Measurements from ENCODE around the gene SLC37A2. TPM values are rescaled to one million over a fixed set of nuclear protein-coding genes. Genes with fewer than 3 reads are reported as not detected.
A peak's percentile ranks its signal among the peaks of the same experiment; 100 is the strongest.

The SLC37A2 gene
- total RNA-seq, 2 experiments from 2014 or later, result 3.5 TPM

DNA sequence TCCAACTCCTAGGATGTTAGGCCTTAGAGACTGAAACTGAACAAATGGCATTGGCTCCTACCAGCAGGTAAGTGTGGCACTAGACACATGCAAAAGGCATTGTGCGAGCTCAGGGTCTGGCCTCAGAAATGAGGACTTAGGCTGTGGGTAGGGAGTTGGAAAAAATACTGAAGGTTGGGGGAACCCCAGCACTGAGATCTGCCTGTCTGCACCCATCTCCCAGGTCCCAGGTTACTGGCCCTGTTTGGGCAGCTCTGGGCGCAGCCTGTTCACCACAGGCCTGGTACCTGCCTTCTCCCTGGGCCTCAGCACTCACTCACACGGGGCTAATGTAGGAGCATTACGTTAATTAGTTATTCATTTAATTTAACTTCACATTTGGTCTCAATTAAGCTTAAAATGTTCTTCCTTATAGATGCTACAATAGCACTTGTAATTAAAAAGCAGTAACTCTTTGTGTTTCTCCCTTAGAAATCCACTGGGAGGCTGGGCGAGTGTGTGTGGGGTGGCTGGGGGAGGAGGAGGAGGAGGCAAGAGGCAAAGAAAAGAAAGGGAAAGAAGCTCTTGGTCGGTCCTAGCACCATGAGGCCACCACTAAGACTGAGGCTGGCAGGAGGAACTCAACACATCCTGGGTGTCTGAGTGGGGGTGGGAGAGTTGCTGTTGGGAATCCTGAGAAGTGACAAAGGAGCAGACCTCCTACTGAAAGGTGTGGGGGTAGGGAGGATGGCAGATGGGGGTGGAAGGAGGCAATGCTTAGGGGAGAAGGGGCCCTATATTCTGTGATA lies 29.0 kb downstream of the SLC37A2 start:
- ATAC-seq (ENCODE audit: low read depth), result no peak
- peaks cover 6% of the 10 kb centered on the region for H3K4me1 Mint-ChIP-seq
- no peaks in the 10 kb centered on the region for H3K9me3 Mint-ChIP-seq
- H3K36me3 Mint-ChIP-seq, result peaks cover 2% of the 10 kb centered on the region
- H3K27ac Mint-ChIP-seq, result no peak overlapping the region
- H3K4me3 Mint-ChIP-seq, result no peak overlapping the region
- POLR2A ChIA-PET, result interaction anchor here (1.2 kb wide), 1 partner anchor 20 kb away, joined by 4 read pairs; the partner anchor contains the start of gene TMEM218
- no peak for DNase-seq
- H3K27me3 Mint-ChIP-seq, result no peaks in the 10 kb centered on the region

- peaks cover 6% of the 10 kb centered on the region for H3K4me1 Mint-ChIP-seq
- H3K4me3 Mint-ChIP-seq, result no peak overlapping the region
- H3K27me3 Mint-ChIP-seq, result no peaks in the 10 kb centered on the region
- no peak for ATAC-seq (ENCODE audit: low read depth)
- no peak for DNase-seq
- POLR2A ChIA-PET, result interaction anchor here (1.2 kb wide), 1 partner anchor 19 kb away, joined by 4 read pairs; the partner anchor contains the start of gene TMEM218
- peak overlapping the region; percentile 47 for H3K27ac Mint-ChIP-seq
- no peaks in the 10 kb centered on the region for H3K9me3 Mint-ChIP-seq
- peaks cover 2% of the 10 kb centered on the region for H3K36me3 Mint-ChIP-seq
These were observed 29.6 kb downstream of the SLC37A2 start for GRCh38 chr11:125092669-125093068.

GRCh38 chr11:125093502-125093901 lies 30.4 kb downstream of the SLC37A2 start:
- no peak overlapping the region for H3K4me3 Mint-ChIP-seq
- H3K36me3 Mint-ChIP-seq, result peaks cover 4% of the 10 kb centered on the region
- no peaks in the 10 kb centered on the region for H3K27me3 Mint-ChIP-seq
- ATAC-seq (ENCODE audit: low read depth) (no peak), DNase-seq (no peak)
- no peaks in the 10 kb centered on the region for H3K9me3 Mint-ChIP-seq
- peaks cover 6% of the 10 kb centered on the region for H3K4me1 Mint-ChIP-seq
- POLR2A ChIA-PET, result no interaction called here
- no peak overlapping the region for H3K27ac Mint-ChIP-seq

DNA sequence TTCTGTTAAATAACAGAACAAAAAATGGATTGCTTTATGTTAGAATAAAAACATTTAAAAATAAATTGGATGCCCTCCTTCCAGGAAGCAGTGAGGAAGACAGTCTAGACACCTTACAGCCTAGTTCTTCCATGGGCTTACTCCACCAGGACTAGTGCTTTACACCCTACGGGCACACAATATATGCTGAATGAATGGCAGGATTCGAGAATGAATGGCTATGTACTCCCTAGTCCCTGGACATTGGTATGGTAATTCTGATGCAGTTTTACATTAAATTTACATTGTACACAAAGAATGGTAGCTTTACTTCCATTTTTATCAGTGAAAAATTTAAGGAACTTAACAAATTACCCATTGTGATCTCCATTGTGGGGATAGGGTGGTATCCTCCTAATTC lies 31.6 kb downstream of the SLC37A2 start:
- DNase-seq, result no peak
- H3K4me1 Mint-ChIP-seq, result peaks cover 6% of the 10 kb centered on the region
- no peak overlapping the region for H3K27ac Mint-ChIP-seq
- POLR2A ChIA-PET, result no interaction called here
- ATAC-seq (ENCODE audit: low read depth), result no peak
- H3K9me3 Mint-ChIP-seq, result no peaks in the 10 kb centered on the region
- no peaks in the 10 kb centered on the region for H3K27me3 Mint-ChIP-seq
- H3K4me3 Mint-ChIP-seq, result no peak overlapping the region
- peaks cover 6% of the 10 kb centered on the region for H3K36me3 Mint-ChIP-seq

GRCh38 chr11:125100136-125100535 lies 37.0 kb downstream of the SLC37A2 start:
- Mint-ChIP-seq H3K4me1 (no peaks in the 10 kb centered on the region), H3K27me3 (no peaks in the 10 kb centered on the region), H3K9me3 (no peaks in the 10 kb centered on the region), H3K27ac (no peak overlapping the region), H3K4me3 (no peak overlapping the region), H3K36me3 (peaks cover 11% of the 10 kb centered on the region)
- POLR2A ChIA-PET, result no interaction called here
- ATAC-seq (ENCODE audit: low read depth), result no peak
- DNase-seq, result no peak

- ATAC-seq (ENCODE audit: low read depth) (no peak), DNase-seq (no peak)
- no peak overlapping the region for H3K4me3 Mint-ChIP-seq
- no peak overlapping the region for H3K27ac Mint-ChIP-seq
- H3K9me3 Mint-ChIP-seq, result no peaks in the 10 kb centered on the region
- H3K27me3 Mint-ChIP-seq, result no peaks in the 10 kb centered on the region
- H3K36me3 Mint-ChIP-seq, result peaks cover 11% of the 10 kb centered on the region
- POLR2A ChIA-PET, result no interaction called here
- peaks cover 3% of the 10 kb centered on the region for H3K4me1 Mint-ChIP-seq
These were observed 38.5 kb downstream of the SLC37A2 start for GRCh38 chr11:125101596-125101995.

- H3K27me3 Mint-ChIP-seq, result no peaks in the 10 kb centered on the region
- DNase-seq (no peak), ATAC-seq (ENCODE audit: low read depth) (no peak)
- H3K27ac Mint-ChIP-seq, result peak overlapping the region; percentile 11
- POLR2A ChIA-PET, result no interaction called here
- H3K4me3 Mint-ChIP-seq, result no peak overlapping the region
- H3K4me1 Mint-ChIP-seq, result peaks cover 3% of the 10 kb centered on the region
- peaks cover 11% of the 10 kb centered on the region for H3K36me3 Mint-ChIP-seq
- no peaks in the 10 kb centered on the region for H3K9me3 Mint-ChIP-seq
These were observed 38.9 kb downstream of the SLC37A2 start for GRCh38 chr11:125102025-125102424.

DNA sequence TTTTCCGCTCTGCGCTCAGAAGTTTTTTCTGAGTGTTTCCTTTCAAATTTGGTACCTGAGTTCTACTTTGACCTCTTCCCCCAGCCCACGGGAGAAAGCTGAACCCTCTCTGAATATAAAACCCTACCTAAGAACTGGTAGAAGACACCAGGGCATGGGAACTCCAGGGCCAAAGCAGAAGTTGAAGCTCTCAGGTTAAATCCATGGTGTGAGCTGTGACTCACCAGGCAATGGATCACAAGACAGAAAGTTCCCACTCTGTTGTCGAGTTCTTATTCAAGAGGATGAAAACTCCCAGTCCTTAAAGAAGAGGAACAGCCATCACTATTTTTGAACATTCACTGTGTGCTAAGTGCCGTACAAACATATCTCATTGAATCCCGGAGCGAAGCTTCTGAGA lies 39.4 kb downstream of the SLC37A2 start:
- POLR2A ChIA-PET, result no interaction called here
- Mint-ChIP-seq H3K36me3 (peaks cover 11% of the 10 kb centered on the region), H3K4me1 (peaks cover 3% of the 10 kb centered on the region), H3K27ac (no peak overlapping the region), H3K27me3 (no peaks in the 10 kb centered on the region), H3K4me3 (no peak overlapping the region), H3K9me3 (no peaks in the 10 kb centered on the region)
- ATAC-seq (ENCODE audit: low read depth), result no peak
- DNase-seq, result no peak

DNA sequence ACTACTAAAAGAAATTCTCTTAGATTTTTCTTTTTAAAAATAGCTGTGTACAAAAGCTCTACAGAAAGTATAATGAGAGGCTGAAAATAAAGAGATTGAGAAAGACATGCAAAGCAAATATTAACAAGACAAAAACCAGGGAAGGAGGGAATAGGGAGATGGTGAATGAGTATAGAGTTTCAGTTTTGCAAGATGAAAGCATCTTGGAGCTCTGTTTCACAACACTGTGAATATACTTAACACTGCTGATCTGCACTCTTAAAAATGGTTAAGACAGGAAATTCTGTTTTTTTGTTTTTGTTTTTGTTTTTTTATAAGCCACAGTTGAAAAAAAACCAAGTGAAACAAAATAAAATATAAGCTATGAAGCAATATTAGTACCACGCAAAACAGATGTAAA lies 42.8 kb downstream of the SLC37A2 start:
- no peak for ATAC-seq (ENCODE audit: low read depth)
- Mint-ChIP-seq H3K27me3 (no peaks in the 10 kb centered on the region), H3K4me1 (peaks cover 9% of the 10 kb centered on the region), H3K27ac (no peak overlapping the region), H3K9me3 (no peaks in the 10 kb centered on the region), H3K36me3 (peaks cover under 1% of the 10 kb centered on the region), H3K4me3 (no peak overlapping the region)
- no peak for DNase-seq
- POLR2A ChIA-PET, result no interaction called here

- H3K9me3 Mint-ChIP-seq, result no peaks in the 10 kb centered on the region
- H3K27ac Mint-ChIP-seq, result no peak overlapping the region
- H3K27me3 Mint-ChIP-seq, result no peaks in the 10 kb centered on the region
- DNase-seq (no peak), ATAC-seq (ENCODE audit: low read depth) (no peak)
- POLR2A ChIA-PET, result no interaction called here
- H3K36me3 Mint-ChIP-seq, result peaks cover 1% of the 10 kb centered on the region
- H3K4me1 Mint-ChIP-seq, result peaks cover 18% of the 10 kb centered on the region
- H3K4me3 Mint-ChIP-seq, result no peak overlapping the region
These were observed 45.4 kb downstream of the SLC37A2 start for GRCh38 chr11:125108469-125108868.

GRCh38 chr11:125110506-125110905 lies 47.4 kb downstream of the SLC37A2 start:
- Mint-ChIP-seq H3K27ac (peak overlapping the region; percentile 49), H3K27me3 (peaks cover 3% of the 10 kb centered on the region), H3K9me3 (no peaks in the 10 kb centered on the region), H3K4me3 (peak overlapping the region; percentile 99), H3K36me3 (peaks cover 1% of the 10 kb centered on the region), H3K4me1 (peaks cover 18% of the 10 kb centered on the region)
- no peak for ATAC-seq (ENCODE audit: low read depth)
- DNase-seq, result no peak
- POLR2A ChIA-PET, result interaction anchor here (0.5 to 2.0 kb wide), 5 partner anchors 40 to 234 kb away, joined by 3 to 11 read pairs (median 3); partner anchors contain the start of gene CCDC15

GRCh38 chr11:125111001-125111342 lies 47.9 kb downstream of the SLC37A2 start:
- Mint-ChIP-seq H3K27ac (peak overlapping the region; percentile 96), H3K9me3 (no peaks in the 10 kb centered on the region), H3K36me3 (peaks cover 1% of the 10 kb centered on the region), H3K4me3 (peak overlapping the region; percentile 99), H3K27me3 (peaks cover 6% of the 10 kb centered on the region), H3K4me1 (peaks cover 16% of the 10 kb centered on the region)
- POLR2A ChIA-PET, result interaction anchor here (0.6 to 2.0 kb wide), 3 partner anchors 41 to 157 kb away, joined by 3 to 11 read pairs (median 3); partner anchors contain the start of gene CCDC15
- ATAC-seq (ENCODE audit: low read depth), result no peak
- no peak for DNase-seq

DNA sequence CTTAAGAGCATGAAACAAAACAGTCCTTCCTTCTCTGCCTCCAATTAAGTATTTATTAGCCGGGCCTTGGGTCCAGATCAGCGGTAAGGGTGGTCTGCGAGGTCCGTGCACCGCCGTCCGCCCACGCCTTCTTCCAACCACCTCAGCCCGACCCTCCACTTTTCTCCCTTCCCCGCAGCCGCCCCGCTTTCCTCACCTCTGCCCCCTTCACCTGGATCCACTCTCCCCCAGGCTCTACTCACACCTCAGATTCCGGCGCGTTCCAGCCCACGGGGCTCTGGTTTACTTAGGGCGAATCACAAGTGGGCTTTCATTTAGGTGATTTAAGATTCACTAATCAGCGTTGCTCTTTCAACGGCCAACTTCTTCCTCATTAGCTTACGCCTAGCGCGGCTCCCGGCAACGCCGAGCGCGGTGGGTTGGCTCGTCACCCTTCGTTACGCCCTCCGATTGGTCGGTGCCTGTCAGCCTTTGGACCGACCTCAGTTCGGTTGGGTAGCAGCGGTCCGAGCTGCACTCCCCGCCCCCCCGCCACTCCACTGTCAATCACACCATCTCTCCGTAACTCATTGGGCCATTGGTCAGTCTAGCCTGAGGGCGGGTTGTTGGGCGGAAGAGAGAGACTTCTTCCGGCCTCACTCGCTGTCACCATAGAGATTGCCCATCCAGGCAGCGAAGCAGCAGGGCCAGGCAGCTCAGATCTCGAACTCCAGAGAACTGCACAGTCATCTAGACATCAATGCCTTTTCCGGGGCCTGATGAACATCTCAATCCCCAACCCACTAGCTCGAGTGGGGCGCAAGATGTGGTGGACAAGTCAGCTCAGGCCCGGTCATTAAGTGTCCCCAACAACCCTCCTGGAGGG lies 48.5 kb downstream of the SLC37A2 start, which contains the start of gene TMEM218:
Gene TMEM218 (minus strand): TSS at position 284 of the 865 bp plus-strand sequence. CDS start 9,385 bp downstream, outside the sequence.
- peaks cover 16% of the 10 kb centered on the region for H3K4me1 Mint-ChIP-seq
- H3K4me3 Mint-ChIP-seq, result peak within 1 kb of the TSS; percentile 99
- H3K27ac Mint-ChIP-seq, result peak within 1 kb of the TSS; percentile 96
- POLR2A ChIA-PET, result interaction anchor here (0.5 to 2.0 kb wide), 6 partner anchors 19 to 350 kb away, joined by 3 to 11 read pairs (median 5); partner anchors contain the start of gene CCDC15
- peaks cover 8% of the 10 kb centered on the region for H3K27me3 Mint-ChIP-seq
- DNase-seq (peak; percentile 90), ATAC-seq (ENCODE audit: low read depth) (peak; percentile 99)
- no peaks in the 10 kb centered on the region for H3K9me3 Mint-ChIP-seq
- peaks cover 1% of the 10 kb centered on the region for H3K36me3 Mint-ChIP-seq

All from activated naive CD8-positive, alpha-beta T cell treated with anti-CD3 and anti-CD28 coated beads, Interleukin-2, amount 10 ng/mL, durations not matched to agents 7 days and 5 days (primary cell).